ENCODE measurements around the gene PDXP. TPM values are rescaled to one million over a fixed set of nuclear protein-coding genes. Genes with fewer than 3 reads are reported as not detected.

Gene PDXP
- total RNA-seq, 1 experiment from 2014 or later: 42.7 TPM

DNA sequence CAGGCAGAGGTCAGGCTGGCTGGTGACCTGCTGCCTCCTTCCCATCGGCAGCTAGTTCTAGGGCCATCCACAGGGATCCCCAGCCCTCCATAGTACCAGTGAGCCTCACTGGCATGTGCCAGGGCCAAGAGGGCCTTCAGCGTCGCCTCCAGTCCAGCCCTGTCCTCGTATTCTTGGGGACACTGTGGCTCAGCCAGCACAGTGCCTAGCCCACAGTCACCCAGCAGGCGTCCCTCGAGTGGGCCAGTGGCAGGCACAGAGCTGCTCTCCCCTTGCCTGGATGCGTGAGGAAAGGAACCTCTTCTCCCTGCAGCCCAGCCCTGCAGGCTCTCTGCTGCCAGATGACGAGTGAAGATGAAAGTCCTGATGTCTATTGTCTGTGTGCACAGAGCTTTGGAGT lies 29.7 kb upstream of the PDXP start (continued):
- TF ChIP-seq, protein P1, sequence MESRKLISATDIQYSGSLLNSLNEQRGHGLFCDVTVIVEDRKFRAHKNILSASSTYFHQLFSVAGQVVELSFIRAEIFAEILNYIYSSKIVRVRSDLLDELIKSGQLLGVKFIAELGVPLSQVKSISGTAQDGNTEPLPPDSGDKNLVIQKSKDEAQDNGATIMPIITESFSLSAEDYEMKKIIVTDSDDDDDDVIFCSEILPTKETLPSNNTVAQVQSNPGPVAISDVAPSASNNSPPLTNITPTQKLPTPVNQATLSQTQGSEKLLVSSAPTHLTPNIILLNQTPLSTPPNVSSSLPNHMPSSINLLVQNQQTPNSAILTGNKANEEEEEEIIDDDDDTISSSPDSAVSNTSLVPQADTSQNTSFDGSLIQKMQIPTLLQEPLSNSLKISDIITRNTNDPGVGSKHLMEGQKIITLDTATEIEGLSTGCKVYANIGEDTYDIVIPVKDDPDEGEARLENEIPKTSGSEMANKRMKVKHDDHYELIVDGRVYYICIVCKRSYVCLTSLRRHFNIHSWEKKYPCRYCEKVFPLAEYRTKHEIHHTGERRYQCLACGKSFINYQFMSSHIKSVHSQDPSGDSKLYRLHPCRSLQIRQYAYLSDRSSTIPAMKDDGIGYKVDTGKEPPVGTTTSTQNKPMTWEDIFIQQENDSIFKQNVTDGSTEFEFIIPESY (IDR thresholded peaks at IDR 0.05; ENCODE audit: extremely low read depth, insufficient replicate concordance, low read length): no peak
- TF ChIP-seq JUND (IDR thresholded peaks at IDR 0.05) (no peak), POLR2AphosphoS5 (IDR thresholded peaks at IDR 0.05; ENCODE audit: low read depth, low read length) (no peak), EZH2phosphoT487 (IDR thresholded peaks at IDR 0.05; ENCODE audit: borderline replicate concordance) (no peak)

DNA sequence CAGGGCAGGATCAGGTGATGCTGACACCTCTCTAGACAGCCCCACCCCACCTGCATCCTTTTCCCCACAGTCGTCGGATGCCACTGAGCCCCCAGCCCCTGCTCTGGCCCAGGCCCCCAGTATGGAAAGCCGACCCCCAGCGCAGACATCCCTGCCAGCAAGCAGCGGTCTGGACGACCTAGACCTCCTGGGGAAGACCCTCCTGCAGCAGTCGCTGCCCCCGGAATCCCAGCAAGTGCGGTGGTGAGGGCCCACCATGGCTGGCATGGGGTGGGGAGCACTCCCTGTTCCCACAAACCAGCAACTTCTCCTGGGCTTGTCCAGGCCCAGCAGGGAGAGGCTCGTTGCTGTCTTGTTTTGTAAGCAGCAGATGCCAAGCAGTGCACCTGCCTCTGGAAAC lies 28.6 kb upstream of the PDXP start:
- no TSS peak for BruUV-seq (replicated peaks)
- Histone ChIP-seq H3K9me3 (ENCODE audit: control insufficient read depth in 1 of 2, insufficient read depth in 1 of 2, low read depth in 1 of 2, low read length in 2 of 2) (no peaks in the 10 kb centered on the region), H3K27me3 (ENCODE audit: insufficient read depth, low read length) (no peaks in the 10 kb centered on the region), H4K20me1 (ENCODE audit: insufficient read depth) (no peaks in the 10 kb centered on the region), H3K4me3 (replicated peaks in 1 of 2; ENCODE audit: low read depth in 1 of 2, low read length in 2 of 2) (no peak overlapping the region), H3K4me1 (ENCODE audit: control insufficient read depth in 1 of 2, insufficient read depth in 2 of 2, low read length in 2 of 2) (peaks cover 0 to 10% of the 10 kb centered on the region in 2 experiments; a peak in 1 of 4 replicates), H3K79me2 (ENCODE audit: insufficient read depth, low read length) (no peaks in the 10 kb centered on the region), H3K9ac (ENCODE audit: low read length) (no peak overlapping the region), H3K27ac (ENCODE audit: low read depth, low read length) (no peak overlapping the region; the same call in 1 of the 2 replicates), H3K9me2 (ENCODE audit: insufficient read depth) (no peaks in the 10 kb centered on the region), H3K4me2 (ENCODE audit: low read length) (no peak overlapping the region), H2AFZ (ENCODE audit: low read depth, low read length, poor library complexity, severe bottlenecking) (no peak overlapping the region), H3K36me3 (ENCODE audit: control insufficient read depth in 1 of 2, insufficient read depth in 2 of 2, low read length in 2 of 2) (peaks cover 6 to 7% of the 10 kb centered on the region in 2 experiments; a peak in 3 of 4 replicates)
- TF ChIP-seq FOSL1 (IDR thresholded peaks at IDR 0.05; ENCODE audit: low read depth): no peak
- no peak for TF ChIP-seq EGR1 (IDR thresholded peaks at IDR 0.05; ENCODE audit: low read depth)
- TF ChIP-seq RAD21 (IDR thresholded peaks at IDR 0.05; ENCODE audit: low read depth): no peak
- TF ChIP-seq SRF (IDR thresholded peaks at IDR 0.05; ENCODE audit: low read depth): no peak
- POLR2A ChIA-PET: no interaction called here
- CTCF ChIA-PET: interaction anchor here (5.6 kb wide), 1 partner anchor 14 kb away, joined by 30 read pairs; no protein-coding TSS in a partner anchor
- intact Hi-C loops (cut with micrococcal nuclease): no loop called here
- no peak for ATAC-seq
- RAD21 ChIA-PET (ENCODE audit: low non-redundant PET in 1 of 2, low total read pairs in 2 of 2, uncharacterized antibody in 2 of 2, unreplicated experiment in 2 of 2): no interaction called here
- no peak for DNase-seq (ENCODE audit: low read depth, low spot score)

Measured in HCT116 (cell line).